NCI-H2196 (cell line): ENCODE results near the gene ANGPTL4.
"Not testable (repeated sequence)": the region's sequence is repeated elsewhere in the genome, so short reads cannot be mapped to it uniquely, and the experiment has no call there.

Experiments
- DNase-seq: peaks from one replicate; lab custom pipeline; 2025; ENCODE audit not compliant: unreplicated experiment; lab: John Stamatoyannopoulos, UW

Gene ANGPTL4

DNA sequence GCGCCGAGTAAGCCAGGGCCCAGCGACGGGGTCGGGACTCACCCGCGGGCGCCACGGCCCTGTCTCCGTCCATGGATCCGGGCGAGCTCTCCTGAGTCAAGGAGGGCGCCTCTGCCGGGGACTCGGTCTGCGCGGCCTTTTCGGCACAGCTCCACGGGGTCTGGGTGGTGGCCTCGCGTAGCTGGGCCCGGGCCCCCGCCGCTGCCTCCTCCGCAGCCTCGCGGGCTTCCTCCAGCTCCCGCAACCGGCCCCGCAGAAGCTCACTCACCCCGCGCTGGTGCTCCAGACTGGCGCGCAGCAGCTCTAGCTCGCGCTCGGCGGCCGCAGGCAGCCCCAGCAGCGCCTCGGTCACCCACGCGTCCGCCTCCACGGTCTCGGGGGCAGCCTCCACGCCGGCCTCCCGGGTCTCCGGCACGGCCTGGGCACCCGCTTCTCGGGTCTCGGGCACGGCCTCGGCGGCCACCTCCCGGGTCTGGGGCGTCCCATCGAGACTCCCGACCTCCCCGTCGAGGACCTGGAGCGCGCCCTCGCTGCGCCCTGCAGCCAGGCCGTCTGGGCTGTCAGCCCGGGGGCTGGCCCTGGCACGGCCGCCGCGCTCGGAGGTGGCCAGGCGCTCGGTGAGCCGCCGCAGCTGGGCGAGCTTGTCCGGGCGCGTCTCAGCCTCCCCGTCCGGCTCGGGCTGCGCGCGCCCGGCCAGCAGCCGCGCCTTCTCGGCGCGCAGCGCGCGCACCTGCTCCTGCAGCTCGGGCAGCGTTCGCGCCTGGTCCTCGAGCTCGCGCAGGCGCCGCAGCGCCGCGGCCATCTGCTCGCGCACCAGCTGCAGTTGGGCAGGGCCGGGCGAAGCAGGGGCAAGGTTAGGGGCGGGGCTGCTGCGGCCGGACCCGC, 29.3 kb upstream of the ANGPTL4 start:
- peak; percentile 94 for DNase-seq

DNA sequence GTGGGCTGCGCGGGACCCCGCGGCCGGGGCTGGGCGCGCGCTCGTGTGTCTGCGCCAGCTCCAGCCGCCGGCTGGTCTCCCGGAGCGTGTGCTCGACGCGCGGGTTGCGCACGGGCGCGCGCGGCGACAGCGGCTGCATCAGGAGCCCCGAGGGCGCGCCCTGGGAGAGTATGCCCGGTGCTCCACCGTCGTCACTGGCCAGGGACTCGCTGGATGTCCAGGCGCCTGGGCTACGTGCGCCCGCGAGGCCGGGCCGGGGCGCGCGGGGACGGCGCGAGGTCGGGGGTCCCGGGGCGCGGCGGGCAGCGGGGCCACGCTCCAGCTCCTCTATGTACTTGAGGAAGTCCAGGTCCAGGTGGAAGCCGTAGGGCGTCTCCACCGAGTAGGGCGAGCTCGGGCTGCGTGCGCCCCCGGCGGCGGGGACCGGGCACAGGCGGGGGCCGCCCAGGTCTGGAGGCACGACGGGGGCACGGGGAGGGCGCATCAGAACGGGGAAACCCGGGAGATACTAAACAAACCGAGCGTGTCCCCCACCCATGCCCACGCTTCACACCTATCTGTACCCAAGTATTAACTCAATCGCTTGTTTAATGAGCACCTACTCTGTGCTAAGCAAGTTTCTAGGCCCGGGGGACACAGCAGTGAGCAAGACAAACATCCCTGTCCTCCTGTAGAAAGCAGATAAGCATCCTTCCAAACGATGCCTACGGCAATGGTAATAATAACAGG, 28.4 kb upstream of the ANGPTL4 start:
- peak; percentile 68 for DNase-seq

DNA sequence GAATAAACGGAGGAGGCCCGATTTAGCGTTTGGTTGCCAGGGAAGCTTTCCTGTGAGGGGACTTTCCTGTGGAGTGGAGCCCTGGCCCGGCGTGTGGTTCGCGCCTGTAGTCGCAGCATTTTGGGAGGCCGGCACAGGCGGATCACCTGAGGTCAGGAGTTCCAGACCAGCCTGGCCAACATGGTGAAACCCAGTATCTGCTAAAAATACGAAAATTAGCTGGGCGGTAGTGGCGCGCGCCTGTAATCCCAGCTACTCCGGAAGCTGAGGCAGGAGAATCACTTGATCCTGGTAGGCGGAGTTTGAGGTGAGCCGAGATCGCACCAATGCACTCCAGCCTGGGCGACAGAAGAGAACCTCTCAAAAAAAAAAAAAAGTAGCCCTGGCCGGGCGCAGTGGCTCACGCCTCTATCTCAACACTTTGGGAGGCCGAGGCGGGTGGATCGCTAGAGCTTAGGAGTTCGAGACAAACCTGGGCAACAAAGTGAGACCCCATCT, 27.8 kb upstream of the ANGPTL4 start:
- DNase-seq = no peak

GRCh38 chr19:8336660-8337059, 27.3 kb upstream of the ANGPTL4 start:
- no peak for DNase-seq

GRCh38 chr19:8337728-8338127, 26.2 kb upstream of the ANGPTL4 start:
- no peak for DNase-seq

GRCh38 chr19:8338835-8339234, 25.1 kb upstream of the ANGPTL4 start:
- DNase-seq = no peak

DNA sequence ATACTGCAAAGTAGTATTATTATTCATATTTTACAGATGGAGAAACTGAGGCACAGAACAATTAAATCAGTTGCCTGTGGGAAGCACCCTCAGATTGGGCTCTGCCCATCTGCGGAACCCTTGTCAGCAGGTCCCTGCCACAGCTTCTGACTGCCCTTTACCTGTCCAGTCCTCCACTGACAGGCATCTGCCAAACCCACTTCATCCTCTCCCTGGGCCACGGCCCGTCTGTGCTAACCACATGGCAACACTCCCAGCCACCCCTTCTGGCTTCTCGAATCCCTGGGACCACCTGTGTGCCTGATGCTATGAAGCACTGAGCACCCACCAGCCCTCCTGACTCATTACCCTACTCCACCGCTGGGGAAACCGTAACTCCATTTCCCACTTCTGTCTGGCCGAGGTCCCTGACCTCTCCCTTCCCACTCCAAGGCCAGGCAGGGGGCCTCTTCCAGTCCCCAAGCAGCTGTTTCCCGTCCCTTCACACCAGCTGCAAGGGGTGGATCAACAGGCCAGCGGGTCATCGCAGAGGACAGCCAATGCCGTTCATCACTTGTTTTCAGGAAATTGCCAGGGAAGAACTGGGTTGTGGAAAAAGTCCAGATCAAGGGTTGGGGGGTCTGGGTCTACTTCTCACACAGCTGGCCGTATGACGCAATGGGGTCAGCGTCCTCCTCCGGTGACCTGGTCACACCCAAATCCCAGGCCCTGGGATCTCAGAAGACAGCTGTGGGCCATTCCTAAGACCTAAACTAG, 23.4 kb upstream of the ANGPTL4 start:
- no peak for DNase-seq

DNA sequence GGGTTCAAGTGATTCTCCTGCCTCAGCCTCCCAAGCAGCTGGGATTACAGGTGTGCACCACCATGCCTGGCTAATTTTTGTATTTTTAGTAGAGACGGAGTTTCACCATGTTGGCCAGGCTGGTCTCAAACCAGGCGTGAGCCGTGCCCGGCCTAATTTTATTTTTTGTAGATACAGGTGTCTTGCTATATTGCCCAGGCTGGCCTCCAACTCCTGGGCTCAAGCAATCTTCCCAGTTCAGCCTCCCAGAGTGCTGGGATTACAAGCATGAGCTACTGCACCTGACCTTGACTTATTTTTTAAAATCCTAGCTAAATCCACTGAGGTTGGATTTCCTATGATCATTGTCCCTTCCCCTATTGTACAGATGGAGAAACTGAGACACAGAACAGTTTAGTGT, 22.5 kb upstream of the ANGPTL4 start:
- not testable (repeated sequence) for DNase-seq

DNA sequence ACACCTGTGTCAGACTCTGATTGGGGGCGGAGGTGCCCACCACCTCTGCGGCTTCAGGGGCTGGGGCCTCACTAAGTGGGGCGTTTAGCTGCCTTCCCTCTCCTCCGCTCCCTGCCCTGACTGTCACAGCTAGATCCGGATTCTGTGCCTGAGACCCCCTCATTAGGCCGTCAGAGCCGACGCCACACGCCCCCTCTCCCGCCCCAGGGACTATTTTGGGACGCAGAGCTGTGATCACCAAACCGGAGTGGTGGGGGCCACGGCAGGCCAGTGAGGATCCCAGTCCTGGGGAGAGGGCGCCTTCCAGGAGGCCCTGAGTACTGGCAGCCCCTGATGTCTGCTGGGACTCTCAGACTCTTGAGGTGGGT, 21.7 kb upstream of the ANGPTL4 start:
- DNase-seq = no peak

GRCh38 chr19:8342684-8343482, 21.1 kb upstream of the ANGPTL4 start, which contains the start of gene KANK3:
KANK3 (minus strand) TSS chr19:8343262; CDS start chr19:8337828, 5,434 bp downstream.
- DNase-seq = peak; percentile 95

DNA sequence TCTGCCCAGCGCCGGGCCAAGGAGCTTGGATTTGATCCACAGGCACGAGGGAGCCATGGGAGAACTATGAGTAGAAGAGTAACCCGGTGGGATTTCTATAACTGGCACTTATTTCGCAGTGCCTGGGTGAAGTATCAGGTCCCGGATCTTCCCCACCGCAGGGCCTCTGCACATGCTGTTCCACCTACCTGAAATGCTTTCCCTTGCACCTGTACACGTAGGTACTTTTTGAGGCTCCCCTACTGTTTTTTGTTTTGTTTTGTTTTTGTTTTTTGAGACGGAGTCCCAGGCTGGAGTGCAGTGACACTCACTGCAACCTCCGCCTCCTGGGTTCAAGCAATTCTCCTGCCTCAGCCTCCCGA, 20.5 kb upstream of the ANGPTL4 start:
- no peak for DNase-seq

GRCh38 chr19:8349629-8350372, 14.2 kb upstream of the ANGPTL4 start:
- not testable (repeated sequence) for DNase-seq

DNA sequence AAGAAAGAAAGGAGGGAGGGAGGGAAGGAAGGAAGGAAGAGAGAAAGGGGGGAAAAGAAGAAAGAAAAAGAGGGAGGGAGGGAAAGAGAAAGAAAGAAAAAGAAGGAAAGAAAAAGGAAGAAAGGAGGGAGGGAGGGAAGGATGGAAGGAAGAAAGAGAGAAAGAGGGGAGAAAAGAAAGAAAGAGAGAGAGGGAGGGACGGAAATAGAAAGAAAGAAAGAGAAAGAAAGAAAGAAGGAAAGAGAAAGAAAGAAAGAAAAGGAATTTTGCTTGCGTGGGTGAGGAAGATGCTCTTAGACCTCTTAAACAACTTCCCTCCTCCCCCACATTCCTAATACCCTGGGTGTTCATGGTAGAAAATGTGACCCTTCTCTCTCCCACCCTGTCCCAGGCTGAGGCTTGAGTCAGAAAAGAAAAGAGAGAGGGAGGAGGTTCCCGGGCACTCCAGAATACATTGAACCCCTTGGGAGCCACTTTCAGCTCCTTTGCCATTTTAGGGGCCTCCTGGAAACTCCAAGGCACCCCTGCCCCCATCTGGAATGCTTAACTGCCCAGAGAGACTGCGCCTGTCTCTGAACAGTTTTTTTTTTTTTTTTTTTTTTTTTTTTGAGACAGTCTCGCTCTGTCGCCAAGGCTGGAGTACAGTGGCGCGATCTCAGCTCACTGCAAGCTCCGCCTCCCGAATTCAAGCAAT, 11.7 kb upstream of the ANGPTL4 start:
- DNase-seq = no peak

DNA sequence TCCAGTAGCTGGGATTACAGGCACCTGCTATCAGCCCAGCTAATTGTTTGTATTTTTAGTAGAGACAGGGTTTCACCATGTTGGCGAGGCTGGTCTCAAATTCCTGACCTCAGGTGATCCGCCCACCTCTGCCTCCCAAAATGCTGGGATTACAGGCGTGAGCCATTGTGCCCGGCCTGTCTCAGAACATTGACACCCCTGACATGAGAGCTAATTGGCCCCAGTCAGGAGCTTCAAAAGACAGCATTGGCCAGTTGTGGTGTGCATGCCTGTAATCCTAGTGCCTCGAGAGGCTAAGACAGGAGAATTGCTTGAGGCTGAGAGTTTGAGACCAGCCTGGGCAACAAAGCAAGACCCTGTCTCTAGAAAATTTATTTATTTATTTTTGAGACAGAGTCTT, 11.1 kb upstream of the ANGPTL4 start:
- not testable (repeated sequence) for DNase-seq

DNA sequence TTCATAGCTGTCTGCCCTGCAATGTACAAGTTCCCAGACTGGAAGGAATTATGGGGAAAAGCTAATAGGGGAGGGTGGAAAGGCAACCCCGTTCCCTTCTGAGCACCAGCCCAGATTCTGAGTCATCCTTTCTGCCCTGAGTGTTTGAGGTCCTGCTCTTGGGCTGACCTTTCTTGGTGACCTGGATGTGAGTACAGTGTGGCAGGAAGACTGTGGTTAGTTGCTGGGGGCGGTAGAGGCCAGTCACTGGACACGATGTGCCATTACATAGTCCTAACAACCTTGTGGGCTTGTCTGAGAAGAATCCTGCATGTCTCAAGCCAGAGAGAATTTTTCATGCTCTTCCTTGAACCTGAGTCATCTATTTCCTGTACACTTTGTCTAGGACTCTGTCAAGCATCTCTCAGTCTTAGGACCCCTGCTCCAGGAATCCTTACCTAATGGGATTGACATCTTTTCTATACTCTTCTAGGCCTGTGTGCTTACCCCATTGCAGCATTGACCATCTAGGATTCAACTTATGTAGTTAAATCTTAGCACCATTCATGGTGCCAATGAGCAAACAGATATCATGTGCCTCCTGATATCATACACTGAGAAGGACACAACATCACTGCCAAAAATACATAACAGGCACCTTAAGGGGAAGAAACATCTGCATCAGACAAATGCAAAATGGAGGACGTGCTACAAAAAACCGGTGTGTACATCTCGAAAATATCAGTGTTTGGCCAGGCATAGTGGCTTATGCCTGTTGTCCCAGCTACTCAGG, 8.1 kb upstream of the ANGPTL4 start:
- DNase-seq = no peak

- no peak for DNase-seq
Measured at GRCh38 chr19:8357007-8357521, 6.9 kb upstream of the ANGPTL4 start.

DNA sequence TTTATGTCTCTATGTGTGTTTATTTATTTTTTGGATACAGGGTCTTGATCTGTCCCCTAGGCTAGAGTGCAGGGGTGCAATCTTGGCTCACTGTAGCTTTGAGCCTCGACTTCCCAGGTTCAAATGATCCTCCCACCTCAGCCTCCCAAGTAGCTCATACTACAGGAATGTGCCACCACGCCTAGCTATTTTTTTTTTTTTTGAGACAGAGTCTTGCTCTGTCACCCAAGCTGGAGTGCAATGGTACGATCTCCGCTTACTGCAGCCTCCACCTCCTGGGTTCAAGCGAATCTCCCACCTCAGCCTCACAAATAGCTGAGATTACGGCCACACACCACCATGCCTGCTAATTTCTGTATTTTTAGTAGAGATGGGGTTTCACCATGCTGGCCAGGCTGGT, 5.0 kb upstream of the ANGPTL4 start:
- DNase-seq = no peak

DNA sequence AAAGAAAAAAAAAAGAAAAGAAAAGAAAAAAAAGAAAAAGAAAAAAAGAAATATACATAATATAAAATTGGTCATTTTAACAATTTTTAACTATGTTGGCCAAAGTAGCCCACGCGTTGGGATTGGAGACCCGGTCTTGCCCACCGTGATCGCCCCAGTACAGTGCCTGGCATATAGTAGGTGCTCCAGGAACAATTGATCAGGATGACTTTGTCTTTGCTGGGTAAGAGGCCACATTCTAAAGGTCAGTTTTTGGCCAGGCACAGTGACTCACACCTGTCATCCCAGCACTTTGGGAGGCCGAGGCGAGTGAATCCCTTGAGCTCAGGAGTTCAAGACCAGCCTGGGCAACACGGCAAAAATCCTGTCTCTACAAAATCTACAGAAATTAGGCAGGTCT, 3.8 kb upstream of the ANGPTL4 start:
- no peak for DNase-seq
